C4-2B (cell line): ENCODE results near the gene LRIG1.

Experiments used
- H3K27ac ChIP-seq: fragments of 450-650 bp; 2 replicates; pipeline ENCODE4 v1.5.1; 2017
- CTCF ChIP-seq: fragments of 450-650 bp; conservative IDR thresholded peaks from 2 replicates; pipeline ENCODE4 v1.5.1; 2017; ENCODE audit warnings: mild to moderate bottlenecking
- ZFX ChIP-seq: fragments of 450-650 bp; IDR thresholded peaks from 2 replicates; pipeline ENCODE4 v1.6.1; 2017

Gene LRIG1

GRCh38 chr3:66363148-66363547 is 137.7 kb downstream of the LRIG1 start:
- no peak for TF ChIP-seq ZFX
- no peak for TF ChIP-seq CTCF
- no peak overlapping the region for H3K27ac ChIP-seq

GRCh38 chr3:66362541-66362941 is 138.3 kb downstream of the LRIG1 start:
- TF ChIP-seq ZFX, result no peak
- no peak for TF ChIP-seq CTCF
- no peak overlapping the region for H3K27ac ChIP-seq

- H3K27ac ChIP-seq, result no peak overlapping the region
- TF ChIP-seq ZFX (no peak), CTCF (no peak)
Measured at GRCh38 chr3:66361356-66361755, 139.5 kb downstream of the LRIG1 start.

GRCh38 chr3:66355997-66356396 is 144.8 kb downstream of the LRIG1 start:
- TF ChIP-seq ZFX, result no peak
- no peak for TF ChIP-seq CTCF

GRCh38 chr3:66355394-66355793 is 145.4 kb downstream of the LRIG1 start:
- TF ChIP-seq ZFX (no peak), CTCF (no peak)

More at GRCh38 chr3:66355997-66356396, 144.8 kb downstream of the LRIG1 start:
- H3K27ac ChIP-seq, result no peak overlapping the region

GRCh38 chr3:66354001-66354400 is 146.8 kb downstream of the LRIG1 start:
- H3K27ac ChIP-seq, result no peak overlapping the region
- TF ChIP-seq ZFX (no peak), CTCF (no peak)

More at GRCh38 chr3:66355394-66355793, 145.4 kb downstream of the LRIG1 start:
- no peak overlapping the region for H3K27ac ChIP-seq

GRCh38 chr3:66353530-66353929 is 147.3 kb downstream of the LRIG1 start:
- no peak overlapping the region for H3K27ac ChIP-seq
- TF ChIP-seq CTCF, result no peak
- TF ChIP-seq ZFX, result no peak
